Activated CD4-positive, alpha-beta T cell treated with anti-CD3 and anti-CD28 coated beads, Interleukin-2, Interleukin-6, amounts not matched to agents 100 ng/mL and 50 ng/mL, durations not matched to agents 16 hours and 8 hours (primary cell): ENCODE measurements around the gene MAN2A2.
"Not testable (repeated sequence)": the region's sequence is repeated elsewhere in the genome, so short reads cannot be mapped to it uniquely, and the experiment has no call there.

Experiments
- DNase-seq: peaks from one replicate; pipeline ENCODE4 v3.0.0-alpha.2; 2020

The MAN2A2 gene

DNA sequence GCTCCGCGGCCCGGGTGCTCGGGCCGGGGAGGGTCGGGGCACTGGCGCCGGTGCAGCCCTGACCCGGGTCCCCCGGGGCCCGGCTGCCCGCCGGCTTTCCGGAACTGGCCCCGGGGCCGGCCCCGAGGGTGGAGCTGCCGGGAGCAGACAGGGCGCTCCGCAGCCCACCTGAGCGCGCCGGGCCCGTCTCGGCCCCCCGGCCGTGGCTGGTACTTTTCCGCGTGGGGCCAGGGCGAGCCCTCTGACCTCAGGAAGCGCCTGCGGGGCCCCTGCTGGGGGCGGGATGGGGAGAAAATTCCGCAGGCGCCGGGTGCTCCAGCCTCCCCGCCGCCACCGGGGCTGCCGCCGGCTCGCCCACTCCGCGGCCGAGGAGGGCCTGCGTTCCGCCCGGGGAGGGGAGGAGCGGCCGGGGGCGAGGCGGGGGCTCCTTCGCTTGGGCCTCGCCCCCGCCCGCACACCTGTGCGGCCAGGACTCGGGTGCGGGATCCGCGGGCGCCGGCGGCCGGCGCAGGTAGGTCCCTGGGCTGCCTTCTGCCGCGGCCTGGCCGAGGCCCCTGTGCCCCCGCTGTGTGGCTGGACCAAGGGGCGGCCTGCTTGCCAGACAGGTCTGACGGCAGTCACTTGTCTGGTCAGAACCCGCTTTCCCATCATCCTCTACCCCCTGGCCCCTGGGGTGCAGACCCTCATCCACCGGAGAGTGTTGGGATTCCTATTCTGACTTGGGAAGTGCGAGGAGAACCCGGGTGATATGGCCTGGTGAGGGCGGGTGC, 31.2 kb upstream of the MAN2A2 start:
- peak; percentile 36 for DNase-seq

DNA sequence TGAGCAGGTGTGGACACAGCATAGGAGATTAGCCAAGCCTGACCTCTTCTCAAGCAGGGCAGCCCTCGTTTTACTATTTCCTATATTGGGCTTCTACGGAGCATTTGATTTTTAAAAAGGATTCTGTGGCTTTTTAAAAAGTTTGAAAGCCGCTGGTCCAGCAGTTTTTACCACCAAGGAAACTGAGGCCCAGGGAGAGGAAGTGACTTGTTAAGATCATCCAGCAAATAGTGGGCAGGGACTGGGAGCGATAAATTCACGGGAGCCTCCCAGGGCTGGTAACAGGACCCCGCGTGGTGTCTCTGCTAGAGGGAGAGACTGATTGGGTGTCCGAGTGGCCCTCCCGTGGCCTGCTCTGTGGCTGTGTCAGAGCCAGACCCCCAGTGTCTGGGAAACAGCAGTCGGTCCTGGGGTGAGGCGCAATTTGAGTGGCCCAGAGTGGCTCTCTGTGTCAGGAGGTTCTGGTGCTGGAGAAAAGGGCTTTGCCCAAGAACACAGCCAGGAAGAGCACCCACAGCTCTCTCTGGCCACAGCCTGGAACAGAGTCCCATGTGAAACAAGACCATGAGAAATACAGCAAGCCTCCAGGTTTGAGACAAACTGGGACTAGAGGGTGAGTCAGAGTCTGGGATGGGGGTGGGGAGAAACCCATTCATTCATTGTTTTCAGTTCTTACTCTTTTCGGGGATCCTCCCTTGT, 30.5 kb upstream of the MAN2A2 start:
- peak; percentile 86 for DNase-seq

DNA sequence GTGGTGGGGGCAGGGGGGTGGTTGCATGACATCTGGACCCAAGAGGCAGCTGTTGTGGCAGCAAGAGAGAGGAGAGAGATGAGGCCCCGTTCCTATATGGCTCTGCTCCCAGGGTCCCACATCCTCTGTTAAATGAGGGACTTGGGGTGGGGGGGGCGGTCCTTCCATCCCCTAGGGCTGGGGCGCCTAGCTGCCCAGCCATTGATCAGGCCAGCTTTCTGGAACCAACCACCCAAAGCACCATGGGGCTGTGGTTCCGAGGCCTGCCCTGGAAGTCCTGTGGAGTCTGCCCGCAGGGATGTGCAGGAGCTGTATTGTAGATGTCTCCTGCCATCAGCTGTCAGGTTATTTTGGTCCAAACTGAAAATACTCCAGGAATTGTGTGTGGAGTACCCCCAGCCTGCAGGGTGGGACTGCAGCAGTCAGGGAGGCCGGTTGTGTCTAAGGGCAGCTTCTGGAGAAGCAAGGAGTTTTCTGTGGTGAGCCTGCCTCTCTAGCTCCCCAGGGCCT, 29.6 kb upstream of the MAN2A2 start:
- DNase-seq = no peak

DNA sequence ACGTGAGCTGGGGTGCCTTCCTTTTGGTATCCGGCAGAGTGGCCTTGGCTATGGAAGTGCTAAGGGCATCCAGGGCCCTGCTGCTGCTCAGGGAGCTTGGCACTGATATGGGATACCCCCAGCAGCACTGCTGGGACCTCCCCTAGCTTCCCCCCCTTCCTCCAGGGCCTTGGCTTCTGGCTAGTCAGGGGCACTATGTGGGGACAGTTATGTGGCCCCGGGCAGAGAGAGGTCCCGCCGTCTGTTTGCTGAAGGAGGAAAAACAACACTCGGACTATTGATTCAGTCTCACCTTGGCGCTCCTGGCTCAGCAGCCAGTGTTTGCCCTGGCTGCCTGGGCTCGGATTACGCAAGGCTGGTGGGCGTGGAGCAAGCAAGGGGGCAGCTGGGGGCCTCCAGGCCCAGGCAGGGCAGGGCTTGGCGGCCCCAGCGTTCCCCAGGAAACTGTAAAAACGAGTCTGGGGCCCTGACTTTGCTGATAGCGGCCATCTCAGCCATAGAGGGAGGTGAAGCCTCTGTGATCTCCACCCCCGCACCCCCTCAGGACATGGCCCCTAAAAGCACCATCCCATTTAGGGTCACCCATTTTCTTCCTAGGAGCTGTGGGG, 29.0 kb upstream of the MAN2A2 start:
- no peak for DNase-seq

DNA sequence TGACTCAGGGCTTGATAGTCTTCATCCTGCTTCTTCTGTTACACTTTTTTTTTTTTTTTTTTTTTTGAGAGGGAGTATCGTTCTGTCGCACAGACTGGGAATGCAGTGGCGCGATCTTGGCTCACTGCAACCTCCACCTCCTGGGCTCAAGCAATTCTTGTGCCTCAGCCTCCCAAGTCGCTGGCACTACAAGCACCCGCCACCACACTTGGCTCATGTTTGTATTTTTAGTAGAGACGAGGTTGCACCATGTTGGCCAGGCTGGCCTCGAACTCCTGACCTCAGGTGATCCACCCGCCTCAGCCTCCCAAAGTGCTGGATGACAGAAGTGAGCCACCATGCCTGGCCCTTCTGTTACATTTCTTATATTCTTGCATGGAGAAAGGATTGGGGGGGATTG, 28.1 kb upstream of the MAN2A2 start:
- DNase-seq = not testable (repeated sequence)

DNA sequence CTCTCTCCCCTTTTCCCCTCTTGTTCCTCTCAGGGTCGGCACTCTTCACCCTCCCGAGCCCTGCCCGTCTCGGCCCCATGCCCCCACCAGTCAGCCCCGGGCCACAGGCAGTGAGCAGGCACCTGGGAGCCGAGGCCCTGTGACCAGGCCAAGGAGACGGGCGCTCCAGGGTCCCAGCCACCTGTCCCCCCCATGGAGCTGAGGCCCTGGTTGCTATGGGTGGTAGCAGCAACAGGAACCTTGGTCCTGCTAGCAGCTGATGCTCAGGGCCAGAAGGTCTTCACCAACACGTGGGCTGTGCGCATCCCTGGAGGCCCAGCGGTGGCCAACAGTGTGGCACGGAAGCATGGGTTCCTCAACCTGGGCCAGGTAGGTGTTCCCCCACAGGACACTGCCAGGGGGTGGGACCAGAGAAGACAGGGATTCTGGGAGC, 27.5 kb upstream of the MAN2A2 start:
- no peak for DNase-seq

DNA sequence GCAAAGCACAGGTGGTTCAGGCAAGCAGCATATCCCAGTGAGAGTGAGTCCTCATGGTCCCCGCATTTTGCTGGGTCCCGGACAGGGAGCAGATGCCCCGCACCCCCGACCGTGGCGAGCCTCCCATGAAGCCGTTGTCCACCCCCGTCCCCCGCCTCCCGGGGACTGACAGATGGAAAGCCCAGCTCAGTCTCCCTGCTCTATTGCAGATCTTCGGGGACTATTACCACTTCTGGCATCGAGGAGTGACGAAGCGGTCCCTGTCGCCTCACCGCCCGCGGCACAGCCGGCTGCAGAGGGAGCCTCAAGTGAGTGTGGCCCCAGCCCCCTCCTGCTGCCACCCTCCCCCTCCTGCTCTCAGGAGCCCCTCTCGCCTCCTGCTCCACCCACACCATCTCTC, 27.1 kb upstream of the MAN2A2 start:
- DNase-seq = no peak

DNA sequence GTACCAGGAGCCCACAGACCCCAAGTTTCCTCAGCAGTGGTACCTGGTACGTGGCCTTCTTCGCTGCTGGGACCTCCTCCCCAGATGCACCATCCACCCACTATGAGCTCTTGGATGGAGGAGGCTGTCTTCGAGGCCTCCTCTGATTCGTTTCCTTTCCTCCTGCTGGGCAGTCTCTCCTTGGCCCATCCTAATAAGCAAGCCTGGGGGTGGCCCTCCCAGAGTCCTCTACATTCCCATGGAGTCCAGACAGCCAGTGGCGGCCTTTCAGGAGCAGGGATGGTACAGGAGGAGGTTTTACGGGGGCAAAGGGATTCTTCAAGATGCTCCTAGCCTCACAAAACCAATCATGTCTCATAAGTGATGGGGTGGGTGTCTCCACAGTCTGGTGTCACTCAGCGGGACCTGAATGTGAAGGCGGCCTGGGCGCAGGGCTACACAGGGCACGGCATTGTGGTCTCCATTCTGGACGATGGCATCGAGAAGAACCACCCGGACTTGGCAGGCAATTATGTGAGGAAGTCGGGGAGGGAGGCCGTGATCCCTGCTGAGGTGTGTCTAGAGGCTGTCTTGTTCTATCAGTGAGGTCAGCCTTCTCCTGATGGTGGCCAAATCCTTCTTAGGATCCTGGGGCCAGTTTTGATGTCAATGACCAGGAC, 26.5 kb upstream of the MAN2A2 start:
- DNase-seq = no peak

DNA sequence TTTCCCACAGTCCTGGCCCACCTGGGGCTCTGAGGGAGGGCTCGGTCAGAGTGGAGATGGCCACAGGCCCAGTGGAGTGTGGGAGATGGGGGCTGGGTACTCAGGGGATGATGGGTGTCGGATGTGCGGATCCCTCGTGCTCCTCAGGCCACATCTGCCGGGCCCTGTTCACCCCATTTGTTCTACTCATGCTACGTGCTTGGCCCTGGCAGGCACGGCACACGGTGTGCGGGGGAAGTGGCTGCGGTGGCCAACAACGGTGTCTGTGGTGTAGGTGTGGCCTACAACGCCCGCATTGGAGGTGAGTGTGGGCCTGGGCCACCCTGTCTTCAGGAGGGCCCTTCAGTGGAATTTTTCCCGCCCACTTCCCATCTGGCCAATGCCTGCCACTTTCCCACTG, 25.8 kb upstream of the MAN2A2 start:
- DNase-seq = no peak

DNA sequence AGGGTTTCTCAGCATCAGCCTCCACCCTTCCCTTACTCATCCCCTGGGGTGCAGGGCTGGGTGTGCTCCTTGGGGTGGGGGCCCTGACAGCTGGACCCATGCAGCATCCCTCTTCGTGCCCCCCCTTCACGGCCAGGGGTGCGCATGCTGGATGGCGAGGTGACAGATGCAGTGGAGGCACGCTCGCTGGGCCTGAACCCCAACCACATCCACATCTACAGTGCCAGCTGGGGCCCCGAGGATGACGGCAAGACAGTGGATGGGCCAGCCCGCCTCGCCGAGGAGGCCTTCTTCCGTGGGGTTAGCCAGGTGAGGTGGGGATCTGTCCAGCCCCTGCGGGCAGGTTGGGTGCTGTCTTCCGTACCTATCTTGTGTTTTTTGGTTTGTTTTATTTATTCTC, 25.1 kb upstream of the MAN2A2 start:
- DNase-seq = no peak

DNA sequence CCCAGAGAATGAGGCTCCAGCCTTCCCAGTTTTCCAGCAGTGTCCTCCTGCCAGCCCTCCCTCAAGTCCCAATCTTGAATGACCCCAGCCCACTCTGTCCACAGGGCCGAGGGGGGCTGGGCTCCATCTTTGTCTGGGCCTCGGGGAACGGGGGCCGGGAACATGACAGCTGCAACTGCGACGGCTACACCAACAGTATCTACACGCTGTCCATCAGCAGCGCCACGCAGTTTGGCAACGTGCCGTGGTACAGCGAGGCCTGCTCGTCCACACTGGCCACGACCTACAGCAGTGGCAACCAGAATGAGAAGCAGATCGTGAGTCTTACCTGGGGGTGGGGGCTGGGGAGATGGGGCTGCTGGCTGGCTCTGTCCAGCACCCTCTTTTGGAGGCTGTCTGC, 24.4 kb upstream of the MAN2A2 start:
- no peak for DNase-seq

DNA sequence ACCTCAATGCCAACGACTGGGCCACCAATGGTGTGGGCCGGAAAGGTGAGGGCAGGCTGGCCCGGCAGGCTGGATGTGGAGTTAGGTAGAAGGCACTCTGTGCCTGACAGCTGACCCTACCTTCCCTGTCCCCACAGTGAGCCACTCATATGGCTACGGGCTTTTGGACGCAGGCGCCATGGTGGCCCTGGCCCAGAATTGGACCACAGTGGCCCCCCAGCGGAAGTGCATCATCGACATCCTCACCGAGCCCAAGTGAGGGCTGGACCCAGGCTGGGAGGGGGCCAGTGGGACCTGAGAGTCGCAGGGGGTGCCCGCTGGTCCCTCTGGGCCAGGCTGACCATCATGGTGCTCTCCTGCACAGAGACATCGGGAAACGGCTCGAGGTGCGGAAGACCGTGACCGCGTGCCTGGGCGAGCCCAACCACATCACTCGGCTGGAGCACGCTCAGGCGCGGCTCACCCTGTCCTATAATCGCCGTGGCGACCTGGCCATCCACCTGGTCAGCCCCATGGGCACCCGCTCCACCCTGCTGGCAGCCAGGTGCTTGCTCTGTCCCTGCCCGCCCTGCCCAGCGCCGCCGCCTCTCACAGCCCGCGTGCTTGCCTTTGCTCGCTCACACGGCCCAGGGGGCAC, 23.3 kb upstream of the MAN2A2 start:
- no peak for DNase-seq

DNA sequence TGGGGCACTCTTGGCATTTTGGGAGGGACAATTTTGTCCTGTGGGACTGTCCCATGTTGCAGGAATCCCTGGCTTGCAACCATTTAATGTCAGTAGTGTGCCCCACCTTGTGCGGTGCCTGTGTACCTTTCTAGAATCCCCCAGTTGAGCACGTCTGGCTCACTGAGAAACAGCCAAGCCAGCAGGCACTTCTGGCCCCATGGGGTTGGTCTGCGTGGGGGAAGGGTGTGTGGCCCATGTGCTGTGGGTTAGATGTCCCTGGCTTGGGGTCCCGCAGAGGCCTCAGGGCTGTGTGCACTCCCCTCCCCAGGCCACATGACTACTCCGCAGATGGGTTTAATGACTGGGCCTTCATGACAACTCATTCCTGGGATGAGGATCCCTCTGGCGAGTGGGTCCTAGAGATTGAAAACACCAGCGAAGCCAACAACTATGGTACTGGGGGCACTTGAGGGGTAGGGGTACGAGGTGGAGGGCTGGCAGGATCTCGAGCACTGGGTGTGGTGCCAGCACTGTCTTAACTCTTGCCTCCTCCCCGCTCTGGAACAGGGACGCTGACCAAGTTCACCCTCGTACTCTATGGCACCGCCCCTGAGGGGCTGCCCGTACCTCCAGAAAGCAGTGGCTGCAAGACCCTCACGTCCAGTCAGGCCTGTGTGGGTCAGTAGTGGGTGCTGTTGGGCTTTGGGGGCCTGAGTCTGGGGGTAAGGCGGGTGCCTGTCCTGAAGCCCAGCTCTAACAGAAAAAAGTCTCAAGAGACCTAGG, 22.5 kb upstream of the MAN2A2 start:
- no peak for DNase-seq

DNA sequence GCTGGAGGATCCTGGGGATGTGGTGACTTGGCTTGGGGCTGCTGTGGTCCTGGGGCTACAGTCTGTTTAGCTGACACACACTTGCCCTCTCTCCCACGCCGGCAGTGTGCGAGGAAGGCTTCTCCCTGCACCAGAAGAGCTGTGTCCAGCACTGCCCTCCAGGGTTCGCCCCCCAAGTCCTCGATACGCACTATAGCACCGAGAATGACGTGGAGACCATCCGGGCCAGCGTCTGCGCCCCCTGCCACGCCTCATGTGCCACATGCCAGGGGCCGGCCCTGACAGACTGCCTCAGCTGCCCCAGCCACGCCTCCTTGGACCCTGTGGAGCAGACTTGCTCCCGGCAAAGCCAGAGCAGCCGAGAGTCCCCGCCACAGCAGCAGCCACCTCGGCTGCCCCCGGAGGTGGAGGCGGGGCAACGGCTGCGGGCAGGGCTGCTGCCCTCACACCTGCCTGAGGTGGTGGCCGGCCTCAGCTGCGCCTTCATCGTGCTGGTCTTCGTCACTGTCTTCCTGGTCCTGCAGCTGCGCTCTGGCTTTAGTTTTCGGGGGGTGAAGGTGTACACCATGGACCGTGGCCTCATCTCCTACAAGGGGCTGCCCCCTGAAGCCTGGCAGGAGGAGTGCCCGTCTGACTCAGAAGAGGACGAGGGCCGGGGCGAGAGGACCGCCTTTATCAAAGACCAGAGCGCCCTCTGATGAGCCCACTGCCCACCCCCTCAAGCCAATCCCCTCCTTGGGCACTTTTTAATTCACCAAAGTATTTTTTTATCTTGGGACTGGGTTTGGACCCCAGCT, 21.7 kb upstream of the MAN2A2 start:
- no peak for DNase-seq

DNA sequence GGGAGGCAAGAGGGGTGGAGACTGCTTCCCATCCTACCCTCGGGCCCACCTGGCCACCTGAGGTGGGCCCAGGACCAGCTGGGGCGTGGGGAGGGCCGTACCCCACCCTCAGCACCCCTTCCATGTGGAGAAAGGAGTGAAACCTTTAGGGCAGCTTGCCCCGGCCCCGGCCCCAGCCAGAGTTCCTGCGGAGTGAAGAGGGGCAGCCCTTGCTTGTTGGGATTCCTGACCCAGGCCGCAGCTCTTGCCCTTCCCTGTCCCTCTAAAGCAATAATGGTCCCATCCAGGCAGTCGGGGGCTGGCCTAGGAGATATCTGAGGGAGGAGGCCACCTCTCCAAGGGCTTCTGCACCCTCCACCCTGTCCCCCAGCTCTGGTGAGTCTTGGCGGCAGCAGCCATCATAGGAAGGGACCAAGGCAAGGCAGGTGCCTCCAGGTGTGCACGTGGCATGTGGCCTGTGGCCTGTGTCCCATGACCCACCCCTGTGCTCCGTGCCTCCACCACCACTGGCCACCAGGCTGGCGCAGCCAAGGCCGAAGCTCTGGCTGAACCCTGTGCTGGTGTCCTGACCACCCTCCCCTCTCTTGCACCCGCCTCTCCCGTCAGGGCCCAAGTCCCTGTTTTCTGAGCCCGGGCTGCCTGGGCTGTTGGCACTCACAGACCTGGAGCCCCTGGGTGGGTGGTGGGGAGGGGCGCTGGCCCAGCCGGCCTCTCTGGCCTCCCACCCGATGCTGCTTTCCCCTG, 21.0 kb upstream of the MAN2A2 start:
- DNase-seq = no peak

DNA sequence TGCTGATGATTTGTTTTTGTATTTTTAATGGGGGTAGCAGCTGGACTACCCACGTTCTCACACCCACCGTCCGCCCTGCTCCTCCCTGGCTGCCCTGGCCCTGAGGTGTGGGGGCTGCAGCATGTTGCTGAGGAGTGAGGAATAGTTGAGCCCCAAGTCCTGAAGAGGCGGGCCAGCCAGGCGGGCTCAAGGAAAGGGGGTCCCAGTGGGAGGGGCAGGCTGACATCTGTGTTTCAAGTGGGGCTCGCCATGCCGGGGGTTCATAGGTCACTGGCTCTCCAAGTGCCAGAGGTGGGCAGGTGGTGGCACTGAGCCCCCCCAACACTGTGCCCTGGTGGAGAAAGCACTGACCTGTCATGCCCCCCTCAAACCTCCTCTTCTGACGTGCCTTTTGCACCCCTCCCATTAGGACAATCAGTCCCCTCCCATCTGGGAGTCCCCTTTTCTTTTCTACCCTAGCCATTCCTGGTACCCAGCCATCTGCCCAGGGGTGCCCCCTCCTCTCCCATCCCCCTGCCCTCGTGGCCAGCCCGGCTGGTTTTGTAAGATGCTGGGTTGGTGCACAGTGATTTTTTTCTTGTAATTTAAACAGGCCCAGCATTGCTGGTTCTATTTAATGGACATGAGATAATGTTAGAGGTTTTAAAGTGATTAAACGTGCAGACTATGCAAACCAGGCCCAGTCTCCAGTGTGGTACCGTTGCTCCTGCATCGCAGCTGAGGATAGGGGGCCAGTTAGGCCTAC, 20.1 kb upstream of the MAN2A2 start:
- no peak for DNase-seq

DNA sequence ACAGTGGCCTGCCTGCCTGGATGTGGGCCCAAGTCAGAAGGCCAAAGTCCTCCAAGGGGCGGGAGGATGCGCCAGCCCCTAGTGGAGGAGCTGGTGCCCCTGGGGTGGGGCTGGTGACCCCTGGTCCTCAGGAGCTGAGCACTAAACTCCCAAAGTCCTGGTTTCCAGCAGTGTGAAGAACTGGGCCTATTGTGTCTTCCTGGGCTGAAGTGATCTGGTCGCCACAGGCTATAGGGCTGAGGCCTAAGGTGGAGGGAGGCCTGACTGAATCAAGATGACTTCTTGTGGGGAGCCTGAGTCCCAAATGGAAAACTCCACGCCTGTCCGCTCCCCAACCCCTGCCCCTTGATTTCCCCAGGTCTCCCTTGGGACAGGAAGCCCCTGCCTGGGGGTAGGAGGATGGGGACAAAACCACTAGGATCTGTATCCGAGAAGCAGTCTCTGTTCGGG, 19.6 kb upstream of the MAN2A2 start:
- DNase-seq = no peak

DNA sequence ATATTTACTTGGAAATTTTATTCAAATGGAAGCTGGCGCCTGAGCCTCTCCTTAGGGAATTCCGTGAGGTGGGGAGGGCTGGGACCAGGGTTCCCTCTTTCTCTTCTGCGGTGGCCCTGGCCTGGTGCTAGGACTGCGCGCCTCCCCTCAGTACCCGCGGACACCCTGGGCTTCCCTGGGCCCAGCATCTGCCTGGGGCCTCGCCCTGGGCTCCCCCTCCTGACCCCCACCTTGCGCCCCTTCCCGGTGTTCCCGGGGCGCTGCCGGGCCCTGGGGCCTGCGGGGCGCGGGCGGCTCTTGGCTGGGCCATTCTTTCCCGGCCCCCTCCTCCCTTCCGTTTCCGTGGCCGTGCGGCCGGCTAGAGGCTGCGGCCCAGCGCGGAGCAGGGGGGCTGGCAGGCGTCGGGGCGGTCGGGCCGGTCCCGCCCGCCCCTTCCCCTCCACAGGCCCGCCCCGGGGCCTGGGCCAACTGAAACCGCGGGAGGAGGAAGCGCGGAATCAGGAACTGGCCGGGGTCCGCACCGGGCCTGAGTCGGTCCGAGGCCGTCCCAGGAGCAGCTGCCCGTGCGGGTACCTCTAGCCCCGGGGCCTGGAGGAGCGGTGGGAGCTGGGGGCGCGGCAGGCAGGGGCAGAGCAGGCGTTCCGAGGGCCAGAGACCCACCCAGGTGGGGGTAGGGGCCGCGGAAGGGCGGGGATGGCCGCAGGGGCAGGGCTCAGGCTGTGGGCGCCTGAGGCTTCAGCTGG, 19.0 kb upstream of the MAN2A2 start, which contains the start of gene FES:
FES (plus strand) TSS at position 529 of the 743 bp plus-strand sequence. CDS start 542 bp downstream, outside the sequence.
- DNase-seq = no peak
